ENCODE data around the gene RPRD2.

GRCh38 chr1:150466964-150467363 is 103.0 kb downstream of the RPRD2 start:
- TF ChIP-seq POLR2A (IDR thresholded peaks at IDR 0.05) (no peak), CTCF (IDR thresholded peaks at IDR 0.05) (no peak)

Data from lower leg skin (tissue), 3 donors.